GM19438 (cell line): ENCODE data around the gene UQCRH.
"Not testable (repeated sequence)": the region's sequence is repeated elsewhere in the genome, so short reads cannot be mapped to it uniquely, and the experiment has no call there.

Experiments
- ATAC-seq: cut with Tn5 transposase; IDR thresholded peaks from one replicate; pipeline ENCODE4 v1.9.1; 2021; ENCODE audit warnings: low read depth; ENCODE audit not compliant: unreplicated experiment

The UQCRH gene

GRCh38 chr1:46298387-46298786 lies 5.1 kb upstream of the UQCRH start:
- ATAC-seq: no peak

GRCh38 chr1:46300673-46301405 lies 2.7 kb upstream of the UQCRH start:
- no peak for ATAC-seq

- ATAC-seq: no peak
Measured at GRCh38 chr1:46301406-46301807, 2.1 kb upstream of the UQCRH start.

GRCh38 chr1:46301808-46302640 lies 1.5 kb upstream of the UQCRH start:
- ATAC-seq: no peak

GRCh38 chr1:46302641-46303037 lies 859 bp upstream of the UQCRH start:
- no peak for ATAC-seq

GRCh38 chr1:46303872-46304326 lies 401 bp downstream of the UQCRH start:
- ATAC-seq: no peak

GRCh38 chr1:46306159-46306530 lies 2.6 kb downstream of the UQCRH start:
- ATAC-seq: no peak

GRCh38 chr1:46309401-46310159 lies 6.1 kb downstream of the UQCRH start:
- no peak for ATAC-seq

GRCh38 chr1:46310321-46310720 lies 6.8 kb downstream of the UQCRH start:
- ATAC-seq: no peak

- ATAC-seq: no peak
Measured at GRCh38 chr1:46315669-46316403, 12.3 kb downstream of the UQCRH start.

- ATAC-seq: no peak
Measured at GRCh38 chr1:46317323-46317722, 13.8 kb downstream of the UQCRH start.

GRCh38 chr1:46319301-46319700 lies 15.8 kb downstream of the UQCRH start:
- ATAC-seq: not testable (repeated sequence)

GRCh38 chr1:46319960-46320914 lies 16.7 kb downstream of the UQCRH start:
- ATAC-seq: not testable (repeated sequence)

- not testable (repeated sequence) for ATAC-seq
Measured at GRCh38 chr1:46322191-46322590, 18.7 kb downstream of the UQCRH start.

- not testable (repeated sequence) for ATAC-seq
Measured at GRCh38 chr1:46325285-46326076, 22.0 kb downstream of the UQCRH start.

GRCh38 chr1:46328182-46328581 lies 24.7 kb downstream of the UQCRH start:
- not testable (repeated sequence) for ATAC-seq

GRCh38 chr1:46329807-46330206 lies 26.3 kb downstream of the UQCRH start:
- not testable (repeated sequence) for ATAC-seq

GRCh38 chr1:46330381-46330780 lies 26.9 kb downstream of the UQCRH start:
- not testable (repeated sequence) for ATAC-seq
